ENCODE data around the gene DNAL4.

The DNAL4 gene

GRCh38 chr22:38756711-38757463 lies 37.1 kb downstream of the DNAL4 start:
- DNase-seq: no peak

- peak; percentile 70 for DNase-seq
Measured at GRCh38 chr22:38755911-38756532, 37.9 kb downstream of the DNAL4 start, which contains the start of gene SUN2. TSS of gene SUN2 (minus strand) at chr22:38755998. CDS start at chr22:38752628, 3,370 bp downstream.

- no peak for DNase-seq
Measured at GRCh38 chr22:38755155-38755910, 38.6 kb downstream of the DNAL4 start.

GRCh38 chr22:38754751-38755154 lies 39.2 kb downstream of the DNAL4 start:
- DNase-seq: no peak

GRCh38 chr22:38753948-38754750 lies 39.8 kb downstream of the DNAL4 start:
- DNase-seq: peak; percentile 32

- DNase-seq: no peak
Measured at GRCh38 chr22:38751422-38752346, 42.3 kb downstream of the DNAL4 start.

GRCh38 chr22:38751066-38751421 lies 42.9 kb downstream of the DNAL4 start:
- no peak for DNase-seq

- DNase-seq: no peak
Measured at GRCh38 chr22:38750638-38751037, 43.3 kb downstream of the DNAL4 start.

GRCh38 chr22:38750104-38750503 lies 43.8 kb downstream of the DNAL4 start:
- DNase-seq: no peak

- no peak for DNase-seq
Measured at GRCh38 chr22:38748487-38749136, 45.3 kb downstream of the DNAL4 start.

GRCh38 chr22:38745676-38746460 lies 48.1 kb downstream of the DNAL4 start:
- DNase-seq: peak; percentile 35

GRCh38 chr22:38744981-38745380 lies 49.0 kb downstream of the DNAL4 start:
- DNase-seq: no peak

GRCh38 chr22:38742176-38742942 lies 51.6 kb downstream of the DNAL4 start:
- no peak for DNase-seq

GRCh38 chr22:38741576-38741975 lies 52.4 kb downstream of the DNAL4 start:
- DNase-seq: no peak

- no peak for DNase-seq
Measured at GRCh38 chr22:38741166-38741565, 52.8 kb downstream of the DNAL4 start.

GRCh38 chr22:38740754-38741153 lies 53.2 kb downstream of the DNAL4 start:
- no peak for DNase-seq

- DNase-seq: no peak
Measured at GRCh38 chr22:38740116-38740723, 53.7 kb downstream of the DNAL4 start.

- no peak for DNase-seq
Measured at GRCh38 chr22:38739300-38740055, 54.5 kb downstream of the DNAL4 start.

All from NCI-H1105 (cell line).